OCI-LY1 (cell line): ENCODE measurements around the gene GPR179.

ENCODE experiments used
- H2AFZ ChIP-seq: fragments of 200-600 bp; sonication (generic), shearing (Covaris generic); 2 replicates; pipeline ENCODE4 v1.6.0; 2014; ENCODE audit warnings: antibody characterized with exemption, mild to moderate bottlenecking, low read length
- H3F3A ChIP-seq: fragments of 200-600 bp; sonication (generic), shearing (Covaris generic); 2 replicates; pipeline ENCODE4 v1.6.0; 2014; ENCODE audit warnings: mild to moderate bottlenecking, antibody characterized with exemption, low read length, moderate library complexity; ENCODE audit not compliant: insufficient read depth
- H3K27ac ChIP-seq: fragments of 200-600 bp; sonication (generic); 2 replicates; pipeline ENCODE4 v1.5.1; 2014; ENCODE audit warnings: low read length, mixed run types, mild to moderate bottlenecking, low read depth; ENCODE audit not compliant: poor library complexity, severe bottlenecking
- H3K27me3 ChIP-seq: fragments of 200-600 bp; sonication (generic); 2 replicates; pipeline ENCODE4 v1.6.0; 2014; ENCODE audit warnings: antibody characterized with exemption, mild to moderate bottlenecking, low read length, moderate library complexity; ENCODE audit not compliant: insufficient read depth
- H3K36me3 ChIP-seq: fragments of 200-600 bp; sonication (generic); 2 replicates; pipeline ENCODE4 v1.6.1; 2014; ENCODE audit warnings: mild to moderate bottlenecking, antibody characterized with exemption, low read length, moderate library complexity, mixed read lengths; ENCODE audit not compliant: insufficient read depth
- H3K4me1 ChIP-seq: fragments of 200-600 bp; sonication (generic); 2 replicates; pipeline ENCODE4 v1.5.1; 2014; ENCODE audit warnings: mild to moderate bottlenecking, low read length, moderate library complexity; ENCODE audit not compliant: insufficient read depth, severe bottlenecking
- H3K4me2 ChIP-seq: fragments of 200-600 bp; sonication (generic), shearing (Covaris generic); 2 replicates; pipeline ENCODE4 v1.6.1; 2014; ENCODE audit warnings: low read length
- H3K4me3 ChIP-seq: fragments of 200-600 bp; sonication (generic); 2 replicates; pipeline ENCODE4 v1.5.1; 2014; ENCODE audit warnings: low read length, low read depth, mild to moderate bottlenecking, mixed read lengths; ENCODE audit not compliant: poor library complexity, severe bottlenecking
- H3K79me2 ChIP-seq: fragments of 200-600 bp; shearing (Covaris generic); 2 replicates; pipeline ENCODE4 v1.6.1; 2016; ENCODE audit warnings: mixed run types, low read length, mixed read lengths; ENCODE audit not compliant: insufficient read depth
- H3K9ac ChIP-seq: fragments of 200-600 bp; sonication (generic), shearing (Covaris generic); 2 replicates; pipeline ENCODE4 v1.6.1; 2014; ENCODE audit warnings: mild to moderate bottlenecking, low read length, mixed read lengths
- H3K9me2 ChIP-seq: fragments of 200-600 bp; sonication (generic), shearing (Covaris generic); 2 replicates; pipeline ENCODE4 v1.6.1; 2014; ENCODE audit warnings: low read depth, mild to moderate bottlenecking, low read length, mixed read lengths
- H3K9me3 ChIP-seq: fragments of 200-600 bp; shearing (Covaris generic); 2 replicates; pipeline ENCODE4 v1.6.1; 2014; ENCODE audit warnings: low read length, mixed read lengths
- H4K20me1 ChIP-seq: fragments of 200-600 bp; sonication (generic), shearing (Covaris generic); 2 replicates; pipeline ENCODE4 v1.6.0; 2016; ENCODE audit warnings: mild to moderate bottlenecking, low read length; ENCODE audit not compliant: insufficient read depth
- CTCF ChIP-seq: fragments of 200-600 bp; sonication (generic), shearing (Covaris generic); IDR thresholded peaks from 2 replicates; pipeline ENCODE4 v1.5.1; 2017; ENCODE audit warnings: mild to moderate bottlenecking, antibody characterized with exemption, low read length, moderate library complexity, mixed read lengths
- EZH2 ChIP-seq: fragments of 200-600 bp; sonication (generic), shearing (Covaris generic); IDR thresholded peaks from 2 replicates; pipeline ENCODE4 v1.8.0; 2017; ENCODE audit warnings: borderline replicate concordance, mixed run types, mild to moderate bottlenecking, antibody characterized with exemption, low read length, moderate library complexity, mixed read lengths

GPR179 gene

DNA sequence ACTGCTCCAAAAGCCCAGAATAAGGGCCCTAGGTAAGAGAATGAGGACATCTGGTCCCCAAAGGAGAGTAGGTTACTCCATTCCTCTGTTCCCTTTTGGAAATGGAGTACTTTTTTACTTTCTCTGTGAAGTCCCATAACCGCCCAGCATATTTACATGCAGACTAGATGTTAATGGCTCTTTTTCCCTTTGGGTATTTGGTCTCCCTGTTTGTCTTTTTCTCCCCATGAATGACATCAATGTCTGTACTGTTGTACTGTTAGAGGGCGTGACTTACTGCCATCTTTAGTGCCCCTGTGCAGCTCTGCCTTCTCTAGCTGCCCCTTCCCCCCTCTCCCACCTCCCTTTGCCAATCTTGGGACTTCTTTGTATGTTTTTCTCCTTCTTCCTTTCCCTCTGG lies 19.0 kb downstream of the GPR179 start:
- Histone ChIP-seq H3K79me2 (no peaks in the 10 kb centered on the region), H3K4me1 (peaks cover 11% of the 10 kb centered on the region), H3K27ac (no peak overlapping the region), H3K27me3 (no peaks in the 10 kb centered on the region), H4K20me1 (no peaks in the 10 kb centered on the region), H3K4me3 (no peak overlapping the region), H3K4me2 (no peak overlapping the region), H3F3A (no peaks in the 10 kb centered on the region), H3K9ac (no peak overlapping the region), H3K9me2 (no peaks in the 10 kb centered on the region), H2AFZ (no peak overlapping the region), H3K36me3 (peaks cover 33% of the 10 kb centered on the region), H3K9me3 (no peaks in the 10 kb centered on the region)
- no peak for TF ChIP-seq EZH2
- no peak for TF ChIP-seq CTCF

- H3K79me2 ChIP-seq, result no peaks in the 10 kb centered on the region
- no peak for TF ChIP-seq CTCF
- TF ChIP-seq EZH2, result no peak
- no peak overlapping the region for H3K27ac ChIP-seq
- H3K9ac ChIP-seq, result no peak overlapping the region
- H3K4me1 ChIP-seq, result peaks cover 11% of the 10 kb centered on the region
- H3K27me3 ChIP-seq, result no peaks in the 10 kb centered on the region
- no peaks in the 10 kb centered on the region for H4K20me1 ChIP-seq
- H3F3A ChIP-seq, result no peaks in the 10 kb centered on the region
- peaks cover 36% of the 10 kb centered on the region for H3K36me3 ChIP-seq
- H3K4me3 ChIP-seq, result no peak overlapping the region
- H2AFZ ChIP-seq, result no peak overlapping the region
- H3K9me3 ChIP-seq, result no peaks in the 10 kb centered on the region
- H3K4me2 ChIP-seq, result no peak overlapping the region
- H3K9me2 ChIP-seq, result no peaks in the 10 kb centered on the region
Measured at GRCh38 chr17:38324141-38324697, 19.5 kb downstream of the GPR179 start.

GRCh38 chr17:38322897-38323296 lies 20.9 kb downstream of the GPR179 start:
- Histone ChIP-seq H3K9me3 (no peaks in the 10 kb centered on the region), H3K9me2 (no peaks in the 10 kb centered on the region), H3K4me3 (no peak overlapping the region), H3K4me1 (peaks cover 11% of the 10 kb centered on the region), H2AFZ (no peak overlapping the region), H3K27ac (no peak overlapping the region), H3K36me3 (peaks cover 36% of the 10 kb centered on the region), H3K79me2 (no peaks in the 10 kb centered on the region), H4K20me1 (no peaks in the 10 kb centered on the region), H3K27me3 (no peaks in the 10 kb centered on the region), H3K9ac (no peak overlapping the region), H3K4me2 (no peak overlapping the region), H3F3A (no peaks in the 10 kb centered on the region)
- TF ChIP-seq CTCF, result no peak
- TF ChIP-seq EZH2, result no peak
